Keratinocyte (primary cell): ENCODE data around the gene GNAI1.

ENCODE experiments used
- EZH2 ChIP-seq: IDR thresholded peaks from one replicate; pipeline ENCODE4 v1.6.1; 2012; ENCODE audit warnings: inconsistent platforms, mild to moderate bottlenecking, low read length, moderate library complexity
- TF ChIP-seq, protein P1 (sequence below), 3 experiments: IDR thresholded peaks in 1 of 3; conservative IDR thresholded peaks in 1 of 3; optimal IDR thresholded peaks in 1 of 3; 2 replicates in 2 of 3; 3 replicates in 1 of 3; pipeline versions ENCODE3 to v1.5.1; 2011; ENCODE audit warnings: low read length in 3 of 3, mild to moderate bottlenecking in 3 of 3, moderate library complexity in 2 of 3, control low read depth in 1 of 3, inconsistent platforms in 1 of 3; ENCODE audit not compliant: insufficient read depth in 2 of 3; ENCODE audit errors: extremely low read depth in 1 of 3

DNA sequence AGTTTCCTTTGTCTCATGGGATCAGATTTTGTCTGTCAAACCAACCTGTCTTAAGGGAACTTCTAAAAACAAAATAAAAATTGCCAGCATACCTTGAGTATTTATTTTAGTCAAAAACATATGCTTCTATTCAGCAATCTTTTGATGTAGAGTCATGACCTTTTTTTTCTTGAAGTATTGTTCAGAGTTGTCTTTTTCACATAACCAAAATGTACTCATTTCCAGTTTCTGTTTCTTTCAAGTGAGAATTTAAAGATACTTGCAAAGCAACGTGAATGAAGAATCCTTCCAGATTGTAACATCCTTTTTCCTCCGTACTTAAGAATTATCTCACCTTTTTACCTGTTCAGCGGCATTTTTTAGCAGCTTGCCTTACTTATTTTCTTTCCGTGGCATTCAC is 37.8 kb downstream of the GNAI1 start:
- TF ChIP-seq, protein P1, sequence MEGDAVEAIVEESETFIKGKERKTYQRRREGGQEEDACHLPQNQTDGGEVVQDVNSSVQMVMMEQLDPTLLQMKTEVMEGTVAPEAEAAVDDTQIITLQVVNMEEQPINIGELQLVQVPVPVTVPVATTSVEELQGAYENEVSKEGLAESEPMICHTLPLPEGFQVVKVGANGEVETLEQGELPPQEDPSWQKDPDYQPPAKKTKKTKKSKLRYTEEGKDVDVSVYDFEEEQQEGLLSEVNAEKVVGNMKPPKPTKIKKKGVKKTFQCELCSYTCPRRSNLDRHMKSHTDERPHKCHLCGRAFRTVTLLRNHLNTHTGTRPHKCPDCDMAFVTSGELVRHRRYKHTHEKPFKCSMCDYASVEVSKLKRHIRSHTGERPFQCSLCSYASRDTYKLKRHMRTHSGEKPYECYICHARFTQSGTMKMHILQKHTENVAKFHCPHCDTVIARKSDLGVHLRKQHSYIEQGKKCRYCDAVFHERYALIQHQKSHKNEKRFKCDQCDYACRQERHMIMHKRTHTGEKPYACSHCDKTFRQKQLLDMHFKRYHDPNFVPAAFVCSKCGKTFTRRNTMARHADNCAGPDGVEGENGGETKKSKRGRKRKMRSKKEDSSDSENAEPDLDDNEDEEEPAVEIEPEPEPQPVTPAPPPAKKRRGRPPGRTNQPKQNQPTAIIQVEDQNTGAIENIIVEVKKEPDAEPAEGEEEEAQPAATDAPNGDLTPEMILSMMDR (optimal IDR thresholded peaks at IDR 0.05 in 1 of 3, IDR thresholded peaks at IDR 0.05 in 1 of 3, conservative IDR thresholded peaks at IDR 0.05 in 1 of 3; ENCODE audit: extremely low read depth in 1 of 3, insufficient read depth in 2 of 3, low read length in 3 of 3) = no peak
- no peak for TF ChIP-seq EZH2
